A549 (cell line): Measurements from ENCODE around the gene JAKMIP2.

Experiments
- EHMT2 ChIP-seq: fragments of 200-600 bp; sonication (generic); IDR thresholded peaks from 2 replicates; pipeline ENCODE4 v1.6.1; 2016; ENCODE audit warnings: antibody characterized with exemption, low read depth, mild to moderate bottlenecking, moderate library complexity
- MYC ChIP-seq: IDR thresholded peaks from 2 replicates; pipeline ENCODE4 v1.6.1; 2012; ENCODE audit warnings: mild to moderate bottlenecking, inconsistent platforms, low read length, improper control_type of control experiment, borderline replicate concordance
- NR3C1 ChIP-seq: fragments of >200 bp; sonication (Bioruptor Twin); formaldehyde crosslinking; IDR thresholded peaks from 3 replicates; pipeline ENCODE4 v1.6.1; 2017
- POLR2A ChIP-seq: IDR thresholded peaks from 2 replicates; pipeline ENCODE4 v1.6.1; 2012; ENCODE audit warnings: mild to moderate bottlenecking, low read length
- TP53 ChIP-seq: fragments of 250-450 bp; sonication (Bioruptor Pico); IDR thresholded peaks from 2 replicates; pipeline ENCODE4 v1.5.0; 2021; ENCODE audit warnings: mild to moderate bottlenecking, moderate library complexity
- ZC3H11A ChIP-seq: fragments of 450-650 bp; IDR thresholded peaks from 2 replicates; pipeline ENCODE4 v1.6.1; 2014; ENCODE audit warnings: antibody characterized with exemption, mild to moderate bottlenecking
- TF ChIP-seq, protein P1 (sequence below): fragments of >200 bp; sonication (Bioruptor Twin); formaldehyde crosslinking; IDR thresholded peaks from 3 replicates; pipeline ENCODE4 v1.5.1; 2016

GRCh38 chr5:147659166-147659929, 123.2 kb downstream of the JAKMIP2 start:
- TF ChIP-seq, protein P1, sequence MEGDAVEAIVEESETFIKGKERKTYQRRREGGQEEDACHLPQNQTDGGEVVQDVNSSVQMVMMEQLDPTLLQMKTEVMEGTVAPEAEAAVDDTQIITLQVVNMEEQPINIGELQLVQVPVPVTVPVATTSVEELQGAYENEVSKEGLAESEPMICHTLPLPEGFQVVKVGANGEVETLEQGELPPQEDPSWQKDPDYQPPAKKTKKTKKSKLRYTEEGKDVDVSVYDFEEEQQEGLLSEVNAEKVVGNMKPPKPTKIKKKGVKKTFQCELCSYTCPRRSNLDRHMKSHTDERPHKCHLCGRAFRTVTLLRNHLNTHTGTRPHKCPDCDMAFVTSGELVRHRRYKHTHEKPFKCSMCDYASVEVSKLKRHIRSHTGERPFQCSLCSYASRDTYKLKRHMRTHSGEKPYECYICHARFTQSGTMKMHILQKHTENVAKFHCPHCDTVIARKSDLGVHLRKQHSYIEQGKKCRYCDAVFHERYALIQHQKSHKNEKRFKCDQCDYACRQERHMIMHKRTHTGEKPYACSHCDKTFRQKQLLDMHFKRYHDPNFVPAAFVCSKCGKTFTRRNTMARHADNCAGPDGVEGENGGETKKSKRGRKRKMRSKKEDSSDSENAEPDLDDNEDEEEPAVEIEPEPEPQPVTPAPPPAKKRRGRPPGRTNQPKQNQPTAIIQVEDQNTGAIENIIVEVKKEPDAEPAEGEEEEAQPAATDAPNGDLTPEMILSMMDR, result no peak
- no peak for TF ChIP-seq TP53 (CRISPR knock-in tag)
- TF ChIP-seq POLR2A, result no peak
- no peak for TF ChIP-seq EHMT2
- no peak for TF ChIP-seq MYC
- no peak for TF ChIP-seq ZC3H11A
- no peak for TF ChIP-seq NR3C1
